OCI-M2 (cell line): ENCODE results near the gene USP25.
"Not testable (repeated sequence)": the region's sequence is repeated elsewhere in the genome, so short reads cannot be mapped to it uniquely, and the experiment has no call there.

Source experiments
- DNase-seq: peaks from one replicate; lab custom pipeline; 2025; ENCODE audit not compliant: unreplicated experiment; lab: John Stamatoyannopoulos, UW

The USP25 gene

DNA sequence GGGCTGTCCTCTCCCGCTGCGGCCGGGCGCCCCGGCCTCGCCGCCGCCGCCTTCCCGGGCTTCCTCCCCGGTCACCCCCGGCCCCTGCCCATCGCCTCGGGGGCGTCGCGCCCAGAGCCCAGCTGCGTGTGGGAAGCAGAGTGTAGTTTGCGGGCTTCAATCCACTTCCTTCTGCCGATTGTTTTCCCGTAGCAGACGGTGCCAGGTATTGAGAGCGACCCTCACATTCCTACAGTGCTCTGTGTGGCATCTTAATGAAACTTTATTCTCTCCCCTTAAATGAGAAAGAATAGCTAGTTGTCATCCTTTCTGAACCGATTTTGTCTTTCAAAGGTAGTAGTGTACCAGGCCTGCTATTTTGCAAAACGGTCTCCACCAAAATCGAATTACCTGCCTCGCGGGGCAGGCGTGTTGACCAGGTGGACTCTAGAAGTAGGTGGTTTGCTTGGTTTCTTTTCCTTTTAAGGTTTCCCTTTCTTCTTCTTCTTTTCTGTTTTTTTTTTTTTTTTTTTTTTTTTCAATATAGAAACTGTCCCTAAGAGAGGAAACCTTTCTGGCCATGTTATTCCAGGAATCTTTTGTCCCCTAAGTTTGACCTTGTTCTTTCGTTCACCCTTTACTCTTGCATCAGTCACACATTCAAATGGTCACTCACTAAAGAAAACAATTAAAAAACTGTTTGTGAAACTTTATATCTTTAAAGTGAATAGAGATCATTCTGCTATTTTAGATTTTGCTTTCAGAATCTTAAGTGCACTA, 881 bp downstream of the USP25 start:
- no peak for DNase-seq

DNA sequence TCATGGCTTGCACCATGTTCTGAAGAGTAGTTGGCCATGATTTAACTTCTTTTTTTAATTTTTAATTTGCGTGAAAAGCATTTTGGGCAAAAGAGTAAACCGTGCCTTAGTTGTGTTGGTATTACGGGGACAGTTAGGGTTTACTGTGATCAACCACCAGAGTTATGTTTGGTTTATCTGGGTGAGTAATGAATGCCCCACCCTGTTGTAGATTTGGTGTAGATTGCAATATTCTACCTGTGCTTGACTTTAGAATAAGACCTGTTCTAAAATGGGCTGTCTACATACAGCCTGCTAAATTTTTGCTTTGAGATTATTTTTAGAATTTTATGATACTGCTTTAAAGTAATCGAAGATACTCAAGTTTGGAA, 1.4 kb downstream of the USP25 start:
- DNase-seq, result no peak

DNA sequence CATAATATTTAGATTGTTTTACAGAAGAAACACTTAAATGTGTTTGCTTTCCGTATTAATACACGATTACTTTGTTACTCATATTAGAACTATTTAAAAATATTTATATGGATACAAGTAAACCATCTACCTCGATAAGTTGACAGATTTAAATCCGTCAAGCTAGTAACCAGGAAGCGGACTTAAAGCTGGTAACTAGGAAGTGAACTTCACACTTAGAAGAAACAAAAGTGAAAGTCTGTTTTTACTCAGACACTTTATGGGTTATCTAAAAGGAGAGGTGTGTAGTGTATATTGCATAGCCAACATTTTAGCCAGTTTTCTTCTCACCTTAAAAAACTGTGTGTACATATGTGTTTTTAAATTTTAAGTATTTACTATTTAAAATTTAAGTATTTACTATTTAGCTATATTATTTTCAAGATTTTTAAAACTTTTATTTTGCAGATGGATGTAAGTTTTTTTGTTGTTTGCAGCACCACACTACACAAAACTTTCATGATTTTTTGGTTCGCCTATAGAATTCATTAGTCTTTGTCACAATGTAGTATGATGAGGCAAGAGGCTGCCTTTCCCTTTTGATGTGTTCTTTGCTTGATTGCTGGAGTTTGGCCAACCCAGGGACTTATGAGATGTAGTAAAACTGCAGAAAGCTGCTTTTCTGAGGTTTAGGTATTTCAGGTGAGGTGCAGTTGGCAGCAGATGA, 2.7 kb downstream of the USP25 start:
- DNase-seq, result no peak

DNA sequence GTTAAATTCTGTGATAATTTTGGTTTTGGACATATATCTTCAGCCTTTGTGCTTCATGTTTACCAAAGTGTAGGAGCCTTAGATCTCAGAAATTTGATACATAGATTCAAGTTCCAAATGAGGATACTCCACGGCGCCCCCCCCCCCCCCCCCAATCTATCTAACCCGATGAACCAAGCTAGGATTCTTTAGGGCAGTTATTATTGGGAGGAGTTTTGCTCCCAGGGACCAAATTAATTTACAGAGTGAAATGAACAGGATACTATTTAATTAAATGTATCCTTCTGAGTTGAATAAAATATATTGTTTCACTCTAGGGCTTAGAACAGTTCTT, 3.2 kb downstream of the USP25 start:
- DNase-seq, result no peak

DNA sequence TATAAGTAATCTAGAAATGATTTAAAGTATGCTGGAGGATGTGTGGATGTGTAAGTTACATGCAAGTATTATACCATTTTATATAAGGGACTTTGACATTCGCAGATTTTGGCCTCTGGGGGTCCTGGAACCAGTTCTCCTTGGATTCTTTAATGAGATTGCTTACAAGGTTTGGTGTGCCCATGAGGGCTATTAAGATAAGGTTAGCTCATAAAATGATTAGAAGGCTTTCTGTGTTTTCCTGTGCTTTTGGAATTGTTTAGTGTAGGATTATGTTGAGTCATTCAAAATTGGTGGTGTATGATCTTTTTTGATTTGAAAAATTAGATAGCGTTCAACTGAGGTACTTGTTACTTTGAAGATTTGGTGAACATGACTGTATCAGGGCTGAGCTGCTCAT, 5.6 kb downstream of the USP25 start:
- no peak for DNase-seq

DNA sequence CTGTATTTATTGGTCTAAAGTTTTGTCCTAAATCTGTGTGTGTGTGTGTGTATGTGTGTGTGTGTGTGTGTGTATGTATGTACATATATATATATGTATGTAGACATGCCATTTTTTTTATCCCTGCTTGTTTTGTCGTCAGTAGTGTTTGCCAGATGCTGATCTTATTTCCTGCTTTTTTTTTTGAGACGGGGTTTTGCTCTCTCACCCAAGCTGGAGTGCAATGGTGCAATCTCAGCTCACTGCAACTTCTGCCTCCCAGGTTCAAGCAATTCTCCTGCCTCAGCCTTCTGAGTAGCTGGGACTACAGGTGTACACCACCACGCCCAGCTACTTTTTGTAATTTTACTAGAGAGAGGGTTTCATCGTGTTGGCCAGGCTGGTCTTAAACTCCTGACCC, 6.1 kb downstream of the USP25 start:
- not testable (repeated sequence) for DNase-seq

DNA sequence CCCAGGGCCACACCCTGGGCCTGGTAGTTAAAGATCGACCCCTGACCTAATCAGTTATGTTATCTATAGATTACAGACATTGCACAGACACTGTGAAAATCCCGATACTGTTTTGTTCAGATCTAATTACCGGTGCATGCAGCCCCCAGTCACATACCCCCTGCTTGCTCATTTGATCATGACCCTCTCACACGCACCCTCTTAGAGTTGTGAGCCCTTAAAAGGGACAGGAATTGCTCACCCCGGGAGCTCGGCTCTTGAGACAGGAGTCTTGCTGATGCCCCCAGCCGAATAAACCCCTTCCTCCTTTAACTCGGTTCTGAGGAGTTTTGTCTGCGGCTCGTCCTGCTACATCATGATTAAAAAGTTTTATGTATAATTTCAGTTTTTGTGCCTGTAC, 9.0 kb downstream of the USP25 start:
- not testable (repeated sequence) for DNase-seq

DNA sequence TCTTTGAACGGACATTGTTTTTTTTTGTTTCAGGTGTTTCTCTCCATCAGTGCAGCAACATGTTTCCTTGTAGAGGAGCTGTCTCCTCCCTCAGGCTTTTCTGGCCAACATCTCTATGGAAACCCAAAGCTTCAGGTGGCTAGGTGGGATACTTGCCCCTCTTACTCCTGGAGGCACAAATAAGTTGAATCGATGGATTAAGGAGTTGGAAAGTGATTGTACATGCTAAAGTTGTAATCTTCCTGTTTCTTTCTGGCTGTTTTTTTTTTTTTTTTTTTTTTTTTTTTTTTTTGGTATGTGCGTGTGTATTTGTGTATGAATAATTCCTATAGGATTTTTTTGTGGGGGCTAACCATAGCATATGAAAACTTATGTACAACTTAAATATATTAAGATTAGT, 10.6 kb downstream of the USP25 start:
- DNase-seq, result no peak

DNA sequence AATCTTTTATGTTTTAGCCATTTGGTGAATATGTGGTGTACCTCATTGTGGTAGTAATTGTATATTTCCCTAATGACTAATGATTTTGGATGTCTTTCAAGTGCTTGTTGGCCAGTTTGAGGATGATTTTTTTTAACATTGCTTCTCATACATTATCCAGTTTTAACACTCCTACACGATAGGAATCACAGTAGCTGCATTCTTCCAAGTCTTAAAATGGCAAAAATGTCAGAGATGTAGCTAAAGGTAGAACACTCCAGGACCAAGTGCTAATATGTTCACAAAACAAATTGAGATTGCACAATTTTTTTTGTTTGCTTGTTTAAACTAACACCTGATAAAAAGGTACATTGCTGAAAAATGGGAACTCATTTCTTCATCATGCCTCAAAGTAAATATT, 11.7 kb downstream of the USP25 start:
- DNase-seq, result no peak

DNA sequence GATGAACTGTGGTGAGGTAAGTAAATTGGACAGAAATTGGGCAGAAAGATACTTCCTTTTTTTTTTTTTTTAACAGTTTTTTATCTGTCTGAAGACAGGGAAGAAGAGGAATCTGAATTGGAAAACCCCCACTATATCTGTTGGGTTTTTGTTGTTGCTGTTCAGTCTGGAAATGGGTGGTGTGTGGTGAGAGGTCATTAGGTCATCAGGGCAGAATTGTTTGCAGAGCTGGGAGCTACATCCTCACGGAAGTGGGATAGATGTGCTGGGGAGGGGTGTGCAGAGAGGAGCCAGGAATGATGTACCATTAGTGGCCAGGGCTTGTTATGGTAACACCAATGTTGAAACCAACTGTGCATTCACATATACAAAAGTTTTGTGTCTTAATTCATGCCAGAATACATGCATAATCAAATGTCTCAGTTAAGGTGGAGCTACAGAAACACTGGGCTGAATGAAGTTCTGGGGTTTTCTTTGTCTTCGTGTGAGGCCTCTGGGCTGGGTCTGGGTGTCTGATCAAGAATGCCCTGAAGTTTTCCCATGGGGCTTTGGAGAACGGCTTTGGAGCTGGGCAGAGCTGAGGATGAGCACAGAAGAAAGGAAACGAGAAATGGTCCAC, 12.4 kb downstream of the USP25 start:
- DNase-seq, result no peak

DNA sequence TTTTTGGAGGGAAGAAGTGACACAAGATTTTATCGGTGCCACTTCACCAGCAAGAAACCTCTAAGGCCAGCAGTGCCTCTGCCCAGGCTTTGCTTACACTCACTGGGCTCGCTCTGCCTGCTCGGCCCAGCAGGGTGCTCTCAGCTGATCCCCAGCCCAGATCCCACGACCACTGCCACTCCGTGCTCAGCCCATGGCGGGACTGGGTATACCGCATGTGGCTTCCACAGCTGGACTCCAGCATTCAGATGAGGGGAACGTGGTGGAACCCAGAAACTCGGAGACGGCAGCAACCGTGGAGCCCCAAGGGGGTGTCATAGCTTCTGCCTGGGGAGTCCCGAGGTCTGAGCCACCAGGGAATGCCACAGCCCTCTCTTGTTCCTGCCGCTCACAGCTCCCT, 12.9 kb downstream of the USP25 start:
- DNase-seq, result no peak

DNA sequence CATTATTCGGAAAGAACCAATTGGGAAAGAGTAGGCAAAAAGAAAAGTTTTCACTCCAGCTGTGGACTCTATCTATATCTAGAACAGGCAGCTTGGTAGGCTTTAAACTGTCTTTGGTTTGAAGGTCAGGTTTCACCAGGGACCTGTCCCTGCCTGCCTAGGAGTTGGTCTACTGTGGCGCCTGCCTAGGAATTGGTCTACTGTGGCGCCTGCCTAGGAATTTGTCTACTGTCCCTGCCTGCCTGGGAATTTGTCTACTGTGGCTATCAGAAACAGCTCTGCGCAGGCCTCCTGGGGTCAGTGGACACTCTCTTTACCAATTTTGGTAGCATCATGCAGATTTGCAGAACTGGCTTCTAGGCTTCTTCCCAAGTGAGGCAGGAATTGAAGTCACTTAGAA, 13.8 kb downstream of the USP25 start:
- DNase-seq, result no peak

DNA sequence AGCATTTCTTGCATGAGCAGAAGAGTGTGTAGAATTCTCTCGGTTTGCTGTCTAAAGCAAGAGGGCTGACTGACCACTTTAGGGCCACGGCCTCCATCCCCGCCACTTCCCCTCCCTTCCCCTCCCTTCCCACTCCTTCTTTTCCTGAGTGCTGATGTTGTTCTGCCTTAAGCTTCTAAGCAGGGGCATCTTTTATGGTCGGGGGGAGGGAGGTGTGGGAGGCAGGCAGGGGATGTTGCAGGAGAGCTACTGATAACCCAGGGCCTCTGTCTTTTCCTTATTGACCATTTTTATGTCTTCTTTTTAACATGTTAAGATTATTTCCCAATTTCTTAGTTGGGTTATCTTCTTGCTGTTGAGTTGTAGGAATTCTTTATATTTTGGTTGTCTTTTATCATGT, 15.1 kb downstream of the USP25 start:
- no peak for DNase-seq

DNA sequence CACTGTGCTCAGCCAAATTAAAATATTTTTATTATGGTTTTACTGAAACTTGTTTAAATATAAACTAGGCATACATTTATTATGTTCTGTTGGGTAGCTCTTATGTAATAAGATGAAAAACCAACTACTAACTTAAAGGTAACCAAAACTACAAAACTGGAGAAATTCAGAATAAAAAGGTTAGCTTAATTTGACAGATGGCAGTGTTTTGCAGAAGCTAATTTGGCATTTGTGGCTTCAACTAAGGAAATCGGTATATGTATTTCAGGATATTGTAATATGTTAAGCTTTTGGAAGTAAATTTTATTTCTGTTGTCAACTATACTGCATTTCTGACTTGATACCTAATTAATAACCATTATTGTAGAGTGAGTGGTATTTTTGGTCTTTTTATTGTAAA, 18.8 kb downstream of the USP25 start:
- no peak for DNase-seq

DNA sequence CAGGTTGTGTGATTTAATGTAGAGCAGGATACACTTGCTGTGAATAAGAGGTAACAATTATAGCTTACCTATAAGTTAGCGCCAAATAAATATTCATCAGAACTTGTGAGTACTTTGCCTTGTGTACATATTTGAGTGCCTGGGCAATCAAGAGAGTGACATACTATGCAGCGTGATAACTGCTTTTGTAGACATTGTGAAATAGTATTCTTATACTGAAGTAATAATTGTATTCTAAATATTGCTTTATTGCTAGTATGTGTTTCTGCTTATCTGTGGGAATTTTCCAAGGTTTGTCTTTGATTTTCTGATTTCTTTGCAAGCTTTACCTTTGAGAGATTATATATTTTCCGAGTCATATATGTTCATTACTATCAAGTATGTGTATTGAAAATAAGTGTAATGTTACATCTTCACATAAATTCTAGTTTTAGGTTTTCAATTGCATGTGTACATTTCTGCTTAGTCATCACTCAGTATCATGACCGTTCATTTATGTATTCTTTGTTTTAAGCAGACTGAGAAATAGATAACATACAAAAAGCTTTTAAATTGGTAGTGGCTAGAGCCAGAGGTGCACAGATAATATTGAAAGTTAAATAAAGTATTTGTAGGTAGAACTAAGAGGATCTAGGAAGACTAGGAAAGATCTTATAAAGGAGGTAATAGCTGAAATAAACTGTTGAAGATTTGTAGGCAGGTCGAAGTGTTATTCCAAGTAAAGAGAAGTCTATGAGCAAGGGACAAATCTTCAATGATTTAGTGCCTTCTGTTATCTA, 19.5 kb downstream of the USP25 start:
- no peak for DNase-seq

DNA sequence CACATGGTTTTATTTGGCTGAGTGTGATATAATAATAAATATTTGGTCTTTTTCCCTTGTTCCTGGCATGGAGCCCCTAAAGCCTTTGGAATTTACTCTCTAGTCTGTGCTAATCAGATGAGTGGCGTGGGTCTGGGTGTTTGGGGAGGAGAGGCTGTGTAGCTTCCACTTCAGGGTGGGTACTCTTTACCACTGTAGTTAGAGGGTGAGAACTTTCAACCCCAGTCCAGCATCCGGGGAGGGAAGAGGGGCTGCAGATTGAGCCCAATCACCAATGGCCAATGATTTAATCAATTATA, 20.0 kb downstream of the USP25 start:
- no peak for DNase-seq

DNA sequence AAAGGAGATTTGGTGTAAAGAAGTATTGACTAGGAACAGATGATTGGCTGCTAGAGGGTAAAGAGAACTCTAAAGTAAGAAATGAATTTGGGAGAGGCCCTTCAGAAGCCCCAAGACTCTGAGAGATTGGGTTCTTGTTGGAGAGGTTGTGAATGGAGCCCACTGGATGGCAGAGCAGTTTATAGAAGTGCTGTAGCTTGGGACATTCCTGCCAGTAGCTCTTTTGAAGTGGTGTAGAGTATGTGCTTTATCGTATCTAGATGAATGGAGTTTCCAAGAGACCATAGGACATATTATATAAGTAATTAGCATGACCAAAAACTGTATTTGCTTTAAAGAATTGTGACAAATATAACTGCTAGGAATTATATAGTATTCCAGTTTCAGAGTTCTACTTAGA, 21.3 kb downstream of the USP25 start:
- no peak for DNase-seq

DNA sequence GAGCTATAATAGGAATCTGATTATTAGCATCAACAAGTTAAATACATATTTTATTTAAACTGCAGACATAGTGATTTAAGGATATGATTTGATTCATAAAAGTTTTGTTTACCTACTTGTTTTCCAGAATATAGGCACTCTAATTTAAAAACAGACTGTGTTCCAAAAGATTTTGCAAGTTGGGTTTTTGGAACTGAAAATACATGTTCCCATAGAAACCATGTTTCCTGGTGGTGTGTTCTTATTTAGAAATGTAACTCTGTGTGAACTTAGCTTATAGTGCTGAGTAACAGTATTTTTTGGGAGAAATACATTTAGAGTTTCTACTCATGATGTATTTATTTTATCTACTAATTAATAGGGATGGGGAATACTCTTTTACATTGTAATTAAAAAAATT, 21.8 kb downstream of the USP25 start:
- DNase-seq, result no peak

DNA sequence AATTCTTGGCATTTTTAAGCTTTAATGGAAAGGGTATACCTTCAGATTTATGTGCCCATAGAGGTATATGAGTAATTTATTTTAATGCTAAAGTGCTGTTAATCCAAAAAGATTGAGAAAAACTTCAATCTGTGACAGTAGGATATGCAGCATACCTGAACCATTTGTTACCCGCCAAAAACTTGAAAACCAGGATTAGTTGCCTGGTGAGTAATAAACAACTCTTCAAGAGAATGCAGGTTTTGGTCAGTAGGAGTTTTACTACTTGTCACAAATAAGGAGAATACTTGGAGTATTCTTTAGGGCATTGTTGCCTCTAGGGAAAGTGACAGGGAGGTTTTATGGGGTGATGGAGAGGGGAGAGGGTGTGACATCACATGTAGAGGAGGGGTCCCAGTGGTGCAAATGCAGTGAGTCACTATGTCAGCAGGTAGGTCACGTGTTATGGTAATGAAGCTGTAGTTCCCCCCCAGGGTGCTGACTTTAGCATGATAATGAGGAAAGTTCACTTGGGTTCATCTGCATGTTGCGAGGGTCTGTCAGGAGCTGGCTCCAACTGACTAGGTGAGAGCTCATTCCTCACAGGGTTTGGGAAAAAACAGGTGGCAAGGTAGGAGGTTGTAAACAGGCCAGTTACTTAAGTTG, 23.1 kb downstream of the USP25 start:
- no peak for DNase-seq

DNA sequence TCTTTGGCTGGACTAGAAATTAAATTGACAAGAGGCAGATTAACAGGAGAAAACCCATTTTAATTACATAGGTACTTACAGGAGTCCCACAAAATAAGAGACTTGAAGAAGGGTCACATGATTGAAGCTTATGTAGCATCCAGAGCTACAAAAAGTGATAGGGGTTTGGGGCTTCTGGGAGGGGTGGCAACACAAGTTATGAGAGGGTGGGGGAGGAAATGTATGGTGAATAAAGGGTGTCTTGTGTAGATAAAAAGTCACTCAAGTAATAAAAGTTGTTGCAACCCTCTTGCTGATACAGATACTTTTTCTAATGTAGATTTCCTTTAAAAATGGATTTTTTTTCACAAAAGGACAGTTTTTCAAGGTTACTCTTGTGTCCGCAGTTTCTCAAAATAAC, 24.0 kb downstream of the USP25 start:
- no peak for DNase-seq

DNA sequence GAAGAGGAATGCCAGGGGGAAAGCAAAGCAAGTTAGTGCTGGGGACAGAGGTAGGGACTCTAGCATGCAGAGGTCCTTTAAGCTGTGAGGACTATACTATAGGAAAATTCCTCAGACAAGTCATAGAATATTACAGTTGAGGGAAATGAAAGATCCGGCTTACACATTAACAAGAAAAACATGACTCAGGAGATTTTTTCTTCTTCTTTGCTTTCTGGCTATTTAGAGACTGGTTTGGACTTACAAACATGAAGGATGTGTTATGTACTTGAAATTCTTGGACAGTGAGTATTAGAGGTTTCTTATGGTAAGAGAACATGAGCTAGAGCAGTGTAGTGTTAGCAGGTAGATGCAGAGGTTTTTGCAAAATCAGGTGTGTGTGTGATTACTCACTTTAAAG, 24.9 kb downstream of the USP25 start:
- DNase-seq, result no peak

DNA sequence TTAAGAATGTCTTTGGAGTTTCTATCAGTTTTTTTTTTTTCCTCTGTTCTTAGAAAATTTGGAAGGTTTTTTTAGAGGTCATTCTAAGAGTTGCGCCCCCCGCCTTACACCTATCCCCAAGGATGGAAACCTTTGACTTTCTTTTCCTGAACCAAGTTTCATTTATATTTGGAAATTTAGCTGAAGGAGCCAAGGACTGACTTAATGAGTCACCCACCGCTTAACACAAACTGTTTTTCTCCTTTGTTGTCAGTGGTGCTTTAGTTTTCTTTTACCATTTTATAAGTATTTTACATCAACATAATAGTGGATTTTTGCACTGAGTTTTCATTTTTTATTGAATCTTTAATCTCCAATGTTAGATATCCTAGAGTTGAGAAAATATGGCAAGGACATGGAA, 25.3 kb downstream of the USP25 start:
- no peak for DNase-seq
